ENCODE data around the gene PDZD4. TPM values are rescaled to one million over a fixed set of nuclear protein-coding genes. Genes with fewer than 3 reads are reported as not detected.

The PDZD4 gene
- total RNA-seq, 1 experiment from 2014 or later: 0.26 TPM

GRCh38 chrX:153851981-153852380, 21.6 kb upstream of the PDZD4 start:
- no peaks in the 10 kb centered on the region for H3K9me2 ChIP-seq (replicated peaks; ENCODE audit: low read length)
- no peak overlapping the region for H3K4me3 ChIP-seq (ENCODE audit: low read length)
- ChIA-PET CTCF (no interaction called here), POLR2A (ENCODE audit: unreplicated experiment) (no interaction called here)
- H3K9ac ChIP-seq (ENCODE audit: low read length): no peak overlapping the region
- H3K9me3 ChIP-seq (ENCODE audit: low read length): no peaks in the 10 kb centered on the region
- ATAC-seq: no peak
- no peaks in the 10 kb centered on the region for H3K36me3 ChIP-seq (ENCODE audit: low read depth, low read length)
- intact Hi-C loops (cut with micrococcal nuclease): no loop called here
- no peaks in the 10 kb centered on the region for H3F3A ChIP-seq (ENCODE audit: low read length, unreplicated experiment)
- peaks cover 25% of the 10 kb centered on the region for H3K27me3 ChIP-seq (ENCODE audit: low read length)
- no peak overlapping the region for H2AFZ ChIP-seq (ENCODE audit: low read length)
- no peaks in the 10 kb centered on the region for H3K79me2 ChIP-seq (ENCODE audit: low read length)
- TF ChIP-seq EZH2 (IDR thresholded peaks at IDR 0.05; ENCODE audit: low read length, unreplicated experiment) (no peak), EZH2phosphoT487 (IDR thresholded peaks at IDR 0.05; ENCODE audit: borderline replicate concordance, low read length) (no peak), CTCF (conservative IDR thresholded peaks at IDR 0.05; ENCODE audit: low read depth, low read length) (no peak)
- no peak for DNase-seq
- no peaks in the 10 kb centered on the region for H3K4me1 ChIP-seq (ENCODE audit: insufficient read depth, low read length)
- BruUV-seq (replicated peaks): no TSS peak
- no peak overlapping the region for H3K27ac ChIP-seq (ENCODE audit: low read length)
- H4K20me1 ChIP-seq (ENCODE audit: low read length): no peaks in the 10 kb centered on the region
- H3K4me2 ChIP-seq (ENCODE audit: low read length): no peak overlapping the region

GRCh38 chrX:153848325-153848724, 18.0 kb upstream of the PDZD4 start:
- Histone ChIP-seq H3K9me3 (ENCODE audit: low read length) (no peaks in the 10 kb centered on the region), H3K4me2 (ENCODE audit: low read length) (no peak overlapping the region), H3K9me2 (replicated peaks; ENCODE audit: low read length) (no peaks in the 10 kb centered on the region), H3K36me3 (ENCODE audit: low read depth, low read length) (no peaks in the 10 kb centered on the region), H3K4me1 (ENCODE audit: insufficient read depth, low read length) (no peaks in the 10 kb centered on the region), H3K27ac (ENCODE audit: low read length) (no peak overlapping the region), H3K4me3 (ENCODE audit: low read length) (no peak overlapping the region), H3K79me2 (ENCODE audit: low read length) (no peaks in the 10 kb centered on the region), H3K27me3 (ENCODE audit: low read length) (peaks cover 45% of the 10 kb centered on the region), H2AFZ (ENCODE audit: low read length) (no peak overlapping the region), H4K20me1 (ENCODE audit: low read length) (no peaks in the 10 kb centered on the region), H3F3A (ENCODE audit: low read length, unreplicated experiment) (no peaks in the 10 kb centered on the region), H3K9ac (ENCODE audit: low read length) (no peak overlapping the region)
- TF ChIP-seq CTCF (conservative IDR thresholded peaks at IDR 0.05; ENCODE audit: low read depth, low read length) (no peak), EZH2 (IDR thresholded peaks at IDR 0.05; ENCODE audit: low read length, unreplicated experiment) (no peak), EZH2phosphoT487 (IDR thresholded peaks at IDR 0.05; ENCODE audit: borderline replicate concordance, low read length) (no peak)
- ChIA-PET POLR2A (ENCODE audit: unreplicated experiment) (no interaction called here), CTCF (no interaction called here)
- BruUV-seq (replicated peaks): no TSS peak
- intact Hi-C loops (cut with micrococcal nuclease): no loop called here
- DNase-seq (no peak), ATAC-seq (no peak)

- no TSS peak for BruUV-seq (replicated peaks)
- Histone ChIP-seq H4K20me1 (ENCODE audit: low read length) (no peaks in the 10 kb centered on the region), H3K79me2 (ENCODE audit: low read length) (no peaks in the 10 kb centered on the region), H3K27me3 (ENCODE audit: low read length) (peaks cover 42% of the 10 kb centered on the region), H3K9me2 (replicated peaks; ENCODE audit: low read length) (no peaks in the 10 kb centered on the region), H2AFZ (ENCODE audit: low read length) (no peak overlapping the region), H3K36me3 (ENCODE audit: low read depth, low read length) (no peaks in the 10 kb centered on the region), H3F3A (ENCODE audit: low read length, unreplicated experiment) (no peaks in the 10 kb centered on the region), H3K4me1 (ENCODE audit: insufficient read depth, low read length) (no peaks in the 10 kb centered on the region), H3K4me3 (ENCODE audit: low read length) (no peak overlapping the region), H3K27ac (ENCODE audit: low read length) (no peak overlapping the region), H3K9ac (ENCODE audit: low read length) (no peak overlapping the region), H3K4me2 (ENCODE audit: low read length) (no peak overlapping the region), H3K9me3 (ENCODE audit: low read length) (no peaks in the 10 kb centered on the region)
- no peak for TF ChIP-seq CTCF (conservative IDR thresholded peaks at IDR 0.05; ENCODE audit: low read depth, low read length)
- TF ChIP-seq EZH2phosphoT487 (IDR thresholded peaks at IDR 0.05; ENCODE audit: borderline replicate concordance, low read length): no peak
- TF ChIP-seq EZH2 (IDR thresholded peaks at IDR 0.05; ENCODE audit: low read length, unreplicated experiment): no peak
- ChIA-PET CTCF (no interaction called here), POLR2A (ENCODE audit: unreplicated experiment) (no interaction called here)
- intact Hi-C loops (cut with micrococcal nuclease): no loop called here
- ATAC-seq (no peak), DNase-seq (no peak)
These were observed 15.5 kb upstream of the PDZD4 start for GRCh38 chrX:153845842-153846241.
